Skeletal muscle satellite cell (primary cell): ENCODE results near the gene SDF2L1.
"Not testable (repeated sequence)": the region's sequence is repeated elsewhere in the genome, so short reads cannot be mapped to it uniquely, and the experiment has no call there.

Experiments
- H3K27me3 ChIP-seq: 2 replicates; pipeline ENCODE4 v1.7.0; 2013; ENCODE audit warnings: low read length; ENCODE audit not compliant: control insufficient read depth, insufficient read depth
- H3K36me3 ChIP-seq: 2 replicates; pipeline ENCODE4 v1.7.0; 2013; ENCODE audit warnings: mild to moderate bottlenecking, control low read depth, low read length; ENCODE audit not compliant: insufficient read depth
- H3K4me1 ChIP-seq: 2 replicates; pipeline ENCODE4 v1.7.0; 2013; ENCODE audit warnings: low read length; ENCODE audit not compliant: control insufficient read depth, insufficient read depth
- H3K4me2 ChIP-seq: 2 replicates; pipeline ENCODE4 v1.7.0; 2013; ENCODE audit warnings: mild to moderate bottlenecking, low read length
- H3K4me3 ChIP-seq: 2 replicates; pipeline ENCODE4 v1.7.0; 2013; ENCODE audit warnings: low read length
- H3K9ac ChIP-seq: 2 replicates; pipeline ENCODE4 v1.7.0; 2013; ENCODE audit warnings: mild to moderate bottlenecking, low read depth, low read length, moderate library complexity
- H3K9me3 ChIP-seq: replicated peaks from 2 replicates; pipeline ENCODE4 v1.7.0; 2013; ENCODE audit warnings: mild to moderate bottlenecking, control low read depth, low read length

SDF2L1 gene

GRCh38 chr22:21645513-21645912, 3.4 kb downstream of the SDF2L1 start:
- H3K9me3 ChIP-seq, H3K4me2 ChIP-seq, H3K9ac ChIP-seq, H3K27me3 ChIP-seq, H3K4me3 ChIP-seq, H3K36me3 ChIP-seq: not testable (repeated sequence)
- H3K4me1 ChIP-seq = peaks cover 15% of the 10 kb centered on the region

GRCh38 chr22:21646608-21647590, 4.8 kb downstream of the SDF2L1 start:
- H3K36me3 ChIP-seq = peaks cover 7% of the 10 kb centered on the region
- H3K27me3 ChIP-seq = no peaks in the 10 kb centered on the region
- H3K9me3 ChIP-seq = no peaks in the 10 kb centered on the region
- H3K4me3 ChIP-seq = no peak overlapping the region
- peaks cover 20% of the 10 kb centered on the region for H3K4me1 ChIP-seq
- H3K4me2 ChIP-seq = no peak overlapping the region
- H3K9ac ChIP-seq = no peak overlapping the region

GRCh38 chr22:21650280-21650679, 8.2 kb downstream of the SDF2L1 start:
- Histone ChIP-seq H3K36me3 (peaks cover 13% of the 10 kb centered on the region), H3K4me2 (no peak overlapping the region), H3K4me1 (peaks cover 13% of the 10 kb centered on the region), H3K9ac (no peak overlapping the region), H3K9me3 (no peaks in the 10 kb centered on the region), H3K27me3 (no peaks in the 10 kb centered on the region), H3K4me3 (no peak overlapping the region)

- H3K4me1 ChIP-seq = peaks cover 13% of the 10 kb centered on the region
- peak overlapping the region; percentile 82 for H3K9ac ChIP-seq
- H3K4me3 ChIP-seq = peak overlapping the region; percentile 95
Measured at GRCh38 chr22:21650823-21651520, 8.9 kb downstream of the SDF2L1 start.

DNA sequence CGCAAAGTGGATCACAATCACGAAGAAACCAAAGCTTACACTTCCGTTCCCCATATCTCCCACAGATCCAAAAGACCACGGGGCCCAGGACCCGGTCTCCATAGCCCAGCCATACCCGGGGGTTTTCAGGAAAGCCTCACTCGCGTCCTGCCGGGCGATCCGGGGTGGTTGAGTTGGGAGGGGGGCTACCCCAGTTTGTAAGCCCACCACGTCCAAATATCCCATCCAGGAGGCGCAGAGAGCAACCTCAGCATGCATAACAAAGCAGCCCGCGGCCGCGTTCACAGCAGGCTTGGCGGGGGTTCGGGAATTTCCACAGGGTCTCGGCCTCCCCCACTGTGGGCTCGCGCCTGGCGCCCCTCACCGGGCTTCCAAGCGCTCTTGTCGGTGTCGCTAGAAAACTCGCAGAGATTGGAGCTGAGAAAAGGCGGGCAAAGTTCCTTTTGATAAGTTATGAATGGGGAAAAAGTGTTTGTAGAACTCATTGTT, 9.5 kb downstream of the SDF2L1 start:
- Histone ChIP-seq H3K4me3 (peak overlapping the region; percentile 95), H3K27me3 (no peaks in the 10 kb centered on the region), H3K4me2 (peak overlapping the region; percentile 96), H3K36me3 (peaks cover 13% of the 10 kb centered on the region), H3K9me3 (no peaks in the 10 kb centered on the region), H3K4me1 (peaks cover 13% of the 10 kb centered on the region), H3K9ac (peak overlapping the region; percentile 82)

More at GRCh38 chr22:21650823-21651520, 8.9 kb downstream of the SDF2L1 start:
- H3K27me3 ChIP-seq = no peaks in the 10 kb centered on the region
- peaks cover 13% of the 10 kb centered on the region for H3K36me3 ChIP-seq
- peak overlapping the region; percentile 96 for H3K4me2 ChIP-seq
- H3K9me3 ChIP-seq = no peaks in the 10 kb centered on the region

DNA sequence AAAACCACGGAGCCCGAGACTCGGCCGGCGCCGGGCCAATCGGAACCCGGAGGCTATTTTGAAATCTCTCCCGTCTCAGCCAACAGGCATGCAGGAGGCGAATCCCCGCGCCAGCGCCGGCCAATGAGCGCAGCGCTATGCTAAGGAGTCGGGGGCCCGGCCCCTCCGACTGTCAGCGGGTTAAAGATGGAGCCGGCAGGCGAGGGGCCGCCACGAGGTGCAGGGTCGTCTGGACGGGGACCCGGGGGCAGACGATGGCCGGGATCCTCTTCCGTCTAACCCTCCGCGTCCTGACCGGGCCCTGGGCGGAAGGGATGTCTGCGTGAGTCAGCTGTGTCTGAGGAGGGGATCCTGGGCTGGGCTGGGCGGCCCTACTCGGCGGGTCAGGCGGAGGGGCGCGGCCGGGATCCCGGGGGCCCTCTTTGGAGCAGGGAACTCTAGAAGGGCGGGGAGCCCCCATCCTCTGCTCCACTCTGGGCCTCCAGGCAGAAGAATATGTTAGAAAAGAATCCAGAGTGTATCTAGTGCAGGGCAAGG, 10.0 kb downstream of the SDF2L1 start:
- Histone ChIP-seq H3K4me3 (peak overlapping the region; percentile 95), H3K27me3 (no peaks in the 10 kb centered on the region), H3K36me3 (peaks cover 11% of the 10 kb centered on the region), H3K4me2 (peak overlapping the region; percentile 96), H3K4me1 (peaks cover 15% of the 10 kb centered on the region), H3K9me3 (no peaks in the 10 kb centered on the region), H3K9ac (peak overlapping the region; percentile 82)

DNA sequence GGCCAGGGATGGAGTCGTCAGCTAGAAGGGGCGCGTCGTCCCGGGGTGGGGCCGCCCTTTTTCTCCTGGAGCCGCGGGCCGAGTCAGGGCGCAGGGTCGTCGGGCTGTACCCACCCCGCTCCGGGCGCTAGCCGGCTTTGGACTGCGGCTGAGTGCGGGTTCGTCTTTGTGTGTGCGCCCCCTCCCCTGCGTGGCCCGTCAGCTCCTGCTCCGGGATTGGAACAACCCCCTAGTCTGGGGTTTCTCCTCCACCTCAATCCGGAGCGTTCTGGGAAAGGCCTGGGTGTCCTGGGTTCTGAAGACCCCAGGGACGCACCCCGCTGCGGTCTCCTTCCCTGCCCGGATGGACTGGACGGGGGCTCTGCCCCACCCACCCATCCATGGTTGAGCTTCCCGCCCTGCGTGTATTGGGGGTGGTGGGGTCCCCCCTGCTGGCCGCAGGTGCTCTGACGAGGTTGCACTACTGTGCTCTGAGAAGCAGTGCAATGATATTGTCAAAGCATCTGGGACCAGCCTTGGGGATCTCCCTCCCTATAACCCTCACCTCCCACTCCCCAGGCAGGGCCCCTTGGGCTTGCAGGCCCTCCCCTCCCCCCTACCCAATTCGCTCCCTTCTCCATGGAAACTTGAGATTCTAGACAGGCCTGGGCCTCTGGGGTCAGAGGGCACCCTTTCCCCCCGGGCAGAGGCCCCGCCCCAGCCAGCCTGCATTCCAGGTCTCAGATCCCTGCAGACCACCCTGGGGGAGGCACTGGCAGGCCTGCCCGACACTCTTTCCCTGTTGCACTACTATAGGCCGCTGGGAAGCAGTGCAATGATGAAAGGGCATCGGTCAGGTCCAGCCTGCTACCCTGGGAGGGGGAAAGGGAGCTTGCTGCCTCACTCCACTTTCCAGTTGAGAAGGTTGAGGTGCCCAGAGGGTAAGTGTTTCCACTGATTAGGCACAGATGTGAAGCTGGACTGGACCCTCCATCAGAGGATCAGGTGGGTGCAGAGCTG, 10.7 kb downstream of the SDF2L1 start:
- H3K4me1 ChIP-seq = peaks cover 21% of the 10 kb centered on the region
- no peaks in the 10 kb centered on the region for H3K27me3 ChIP-seq
- no peaks in the 10 kb centered on the region for H3K9me3 ChIP-seq
- peak overlapping the region; percentile 96 for H3K4me2 ChIP-seq
- H3K9ac ChIP-seq = peak overlapping the region; percentile 82
- H3K36me3 ChIP-seq = peaks cover 8% of the 10 kb centered on the region
- H3K4me3 ChIP-seq = peak overlapping the region; percentile 95

DNA sequence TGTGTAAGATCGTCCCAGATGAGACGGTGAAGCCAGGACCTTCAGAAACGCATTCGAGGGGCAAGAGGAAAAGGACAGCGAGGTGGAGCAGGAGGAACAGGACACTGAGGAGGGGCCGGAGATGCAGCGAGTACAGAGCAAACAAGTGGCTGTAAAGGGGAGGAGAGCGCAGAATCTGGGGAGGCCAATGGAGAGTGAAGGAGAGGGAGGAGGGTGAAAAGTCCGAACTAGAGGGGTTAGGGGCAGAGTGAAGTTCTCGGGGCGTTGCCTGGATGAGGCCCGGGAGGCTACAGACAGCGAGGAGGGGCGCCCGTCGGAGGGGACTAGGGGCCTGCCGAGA, 14.9 kb downstream of the SDF2L1 start:
- Histone ChIP-seq H3K9ac (no peak overlapping the region), H3K9me3 (no peaks in the 10 kb centered on the region), H3K36me3 (peaks cover 6% of the 10 kb centered on the region), H3K27me3 (no peaks in the 10 kb centered on the region), H3K4me2 (peak overlapping the region; percentile 85), H3K4me3 (peak overlapping the region; percentile 71), H3K4me1 (peaks cover 12% of the 10 kb centered on the region)

DNA sequence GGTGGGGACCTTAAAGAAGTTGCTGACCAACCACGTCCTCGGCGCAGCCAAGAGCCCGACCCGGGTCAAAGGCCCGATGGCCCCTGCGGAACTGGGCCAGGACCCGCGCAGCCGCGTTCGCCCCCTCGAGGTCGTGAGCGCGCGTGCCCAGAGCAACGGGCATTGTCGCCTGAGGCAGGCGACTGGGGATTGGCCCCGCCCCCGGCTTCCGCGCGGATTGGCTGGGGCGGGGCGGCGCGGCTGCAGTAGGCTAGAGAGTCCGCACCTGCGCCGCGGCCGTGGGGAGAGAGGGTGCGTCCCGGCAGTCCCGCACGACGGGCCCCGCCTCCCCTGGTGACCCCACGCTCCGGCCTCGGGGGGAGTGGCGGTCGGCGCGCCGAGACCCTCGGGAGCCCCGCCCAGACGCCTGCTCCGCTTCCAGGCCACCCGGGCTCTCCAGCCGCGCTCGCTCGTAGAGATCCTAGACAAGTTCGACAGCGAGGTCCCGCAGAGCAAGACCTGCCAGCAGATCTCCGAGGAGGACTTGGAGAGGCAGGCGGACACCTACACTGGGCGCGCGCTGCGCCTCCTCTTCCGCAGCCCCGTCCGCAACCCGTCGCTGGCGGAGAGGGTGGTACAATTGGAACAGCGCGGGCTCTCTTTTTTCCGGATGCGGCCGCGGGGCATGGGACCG, 15.4 kb downstream of the SDF2L1 start:
- peak overlapping the region; percentile 71 for H3K4me3 ChIP-seq
- no peaks in the 10 kb centered on the region for H3K9me3 ChIP-seq
- peak overlapping the region; percentile 85 for H3K4me2 ChIP-seq
- H3K4me1 ChIP-seq = peaks cover 12% of the 10 kb centered on the region
- H3K9ac ChIP-seq = no peak overlapping the region
- no peaks in the 10 kb centered on the region for H3K27me3 ChIP-seq
- peaks cover 6% of the 10 kb centered on the region for H3K36me3 ChIP-seq

DNA sequence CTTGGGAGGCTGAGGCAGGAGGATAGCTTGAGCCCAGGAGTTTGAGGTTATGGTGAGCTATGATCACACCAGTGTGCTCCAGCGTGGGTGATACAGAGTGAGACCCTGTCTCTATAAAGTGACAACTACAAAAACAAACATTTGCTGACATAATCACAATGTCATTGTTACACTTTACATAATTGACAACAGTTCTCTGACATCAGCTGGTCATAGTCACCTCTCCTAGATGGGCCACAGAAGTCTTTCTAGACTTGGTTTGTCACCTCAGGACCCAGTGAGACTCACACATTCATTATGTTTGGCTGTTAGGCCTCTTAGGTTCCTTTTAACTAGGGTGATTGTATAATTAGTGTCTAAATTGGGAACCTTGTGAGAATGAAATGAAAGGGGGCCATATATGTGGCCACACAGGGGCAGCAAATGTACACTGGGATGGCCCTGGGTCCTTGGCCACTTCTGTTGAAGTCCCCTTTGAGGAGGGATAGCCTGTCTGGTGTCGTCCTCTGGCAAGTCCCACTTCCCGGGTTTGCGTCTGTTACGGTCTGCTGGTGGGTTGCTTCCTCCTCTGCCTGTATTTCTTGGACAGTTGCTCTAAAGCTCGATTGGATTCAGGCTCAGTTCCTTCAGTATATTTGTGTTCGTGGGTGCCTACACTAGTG, 17.9 kb downstream of the SDF2L1 start:
- Histone ChIP-seq H3K4me2 (no peak overlapping the region), H3K4me3 (no peak overlapping the region), H3K9me3 (no peaks in the 10 kb centered on the region), H3K4me1 (peaks cover 8% of the 10 kb centered on the region), H3K27me3 (no peaks in the 10 kb centered on the region), H3K9ac (no peak overlapping the region), H3K36me3 (no peaks in the 10 kb centered on the region)
